ENCODE results near the gene DUSP5.

The DUSP5 gene

GRCh38 chr10:110558041-110558440 is 60.3 kb downstream of the DUSP5 start:
- Histone ChIP-seq H3K4me3 (ENCODE audit: low read depth, low read length) (no peak overlapping the region), H3K9ac (no peak overlapping the region), H3K79me2 (no peaks in the 10 kb centered on the region), H2AFZ (no peak overlapping the region), H3K36me3 (ENCODE audit: control insufficient read depth, insufficient read depth, low read length) (no peaks in the 10 kb centered on the region), H3K4me2 (ENCODE audit: low read length) (no peak overlapping the region), H3K27ac (no peak overlapping the region), H3K9me3 (ENCODE audit: control insufficient read depth, low read length) (no peaks in the 10 kb centered on the region), H3K4me1 (no peaks in the 10 kb centered on the region), H3K27me3 (ENCODE audit: control insufficient read depth, insufficient read depth, low read length) (no peaks in the 10 kb centered on the region)
- TF ChIP-seq CTCF (IDR thresholded peaks at IDR 0.05), result no peak

GRCh38 chr10:110560012-110560411 is 62.3 kb downstream of the DUSP5 start:
- no peak for TF ChIP-seq CTCF (IDR thresholded peaks at IDR 0.05)
- Histone ChIP-seq H3K9me3 (ENCODE audit: control insufficient read depth, low read length) (no peaks in the 10 kb centered on the region), H3K4me1 (no peaks in the 10 kb centered on the region)

More at GRCh38 chr10:110560012-110560411, 62.3 kb downstream of the DUSP5 start:
- Histone ChIP-seq H3K36me3 (ENCODE audit: control insufficient read depth, insufficient read depth, low read length) (no peaks in the 10 kb centered on the region), H3K9ac (no peak overlapping the region), H3K4me2 (ENCODE audit: low read length) (no peak overlapping the region), H3K27me3 (ENCODE audit: control insufficient read depth, insufficient read depth, low read length) (no peaks in the 10 kb centered on the region), H3K27ac (no peak overlapping the region), H3K79me2 (no peaks in the 10 kb centered on the region), H2AFZ (no peak overlapping the region), H3K4me3 (ENCODE audit: low read depth, low read length) (no peak overlapping the region)
